B cell (primary cell): ENCODE measurements around the gene TBX6. TPM values are rescaled to one million over a fixed set of nuclear protein-coding genes. Genes with fewer than 3 reads are reported as not detected.

Experiments used
- ATAC-seq: fragments of 200-7000 bp; cut with Tn5 transposase; one replicate; pipeline ENCODE4 v1.10.0; 2021; ENCODE audit warnings: low read depth, mild to moderate bottlenecking, moderate number of reproducible peaks, moderate library complexity
- CTCF ChIA-PET: fragments of 350-600 bp; sonication (Branson Sonifier 250); formaldehyde crosslinking; loops from one replicate; lab custom pipeline; 2021; ENCODE audit warnings: antibody characterized with exemption, inconsistent platforms; lab: Charles Lee
- POLR2A ChIA-PET: fragments of 350-600 bp; sonication (Branson Sonifier 250); formaldehyde crosslinking; loops from one replicate; lab custom pipeline; 2021; ENCODE audit warnings: antibody characterized with exemption; lab: Charles Lee
- DNase-seq: peaks from one replicate; pipeline ENCODE4 v3.0.0; 2013
- H2AFZ ChIP-seq: 2 replicates; pipeline ENCODE4 v1.6.1; 2012; ENCODE audit warnings: mild to moderate bottlenecking, low read depth, low read length; ENCODE audit not compliant: insufficient read depth, poor library complexity, severe bottlenecking
- H3K27ac ChIP-seq, 2 donors: 1 replicate in 1 of 2; 2 replicates in 1 of 2; pipeline ENCODE4 v1.5.1; 2012 to 2013; ENCODE audit warnings: low read length in 2 of 2, mild to moderate bottlenecking in 2 of 2, moderate library complexity in 1 of 2
- H3K27me3 ChIP-seq, 4 experiments: fragments of 200-600 bp in 1 of 4; sonication (generic) in 1 of 4; replicated peaks in 1 of 4; 1 replicate in 2 of 4; 2 replicates in 2 of 4; pipeline versions ENCODE4 v1.6.1 to v1.7.0; 2013 to 2016; ENCODE audit warnings: low read length in 3 of 4, mild to moderate bottlenecking in 2 of 4, mixed read lengths in 1 of 4, moderate library complexity in 1 of 4; ENCODE audit not compliant: insufficient read depth in 4 of 4, control insufficient read depth in 3 of 4; ENCODE audit errors: control extremely low read depth in 1 of 4
- H3K36me3 ChIP-seq, 2 experiments: replicated peaks in 1 of 2; 1 replicate in 1 of 2; 2 replicates in 1 of 2; pipeline versions ENCODE4 v1.6.1 to v1.7.1; 2013; ENCODE audit warnings: low read length in 1 of 2; ENCODE audit not compliant: insufficient read depth in 2 of 2, control insufficient read depth in 1 of 2; ENCODE audit errors: control extremely low read depth in 1 of 2, extremely low read depth in 1 of 2
- H3K4me1 ChIP-seq, 2 donors: fragments of 200-600 bp in 1 of 2; sonication (generic) in 1 of 2; 1 replicate in 1 of 2; 2 replicates in 1 of 2; pipeline versions ENCODE4 v1.5.1 to v1.6.1; 2013 to 2017; ENCODE audit warnings: low read length in 2 of 2; ENCODE audit not compliant: control insufficient read depth in 2 of 2, insufficient read depth in 2 of 2
- H3K4me2 ChIP-seq: replicated peaks from 2 replicates; pipeline ENCODE3; 2012; ENCODE audit warnings: mild to moderate bottlenecking, low read depth, low read length; ENCODE audit not compliant: poor library complexity, severe bottlenecking
- H3K4me3 ChIP-seq, 5 experiments: fragments of 200-600 bp in 1 of 5; sonication (generic) in 1 of 5; 1 replicate in 3 of 5; 2 replicates in 2 of 5; pipeline versions ENCODE4 v1.5.1 to v1.7.0; 2011 to 2016; ENCODE audit warnings: low read length in 4 of 5, mild to moderate bottlenecking in 4 of 5, low read depth in 2 of 5, control low read depth in 1 of 5, moderate library complexity in 1 of 5; ENCODE audit not compliant: insufficient read depth in 1 of 5; ENCODE audit errors: control extremely low read depth in 1 of 5, extremely low read depth in 1 of 5
- H3K79me2 ChIP-seq: fragments of 200-600 bp; sonication (generic); one replicate; pipeline ENCODE4 v1.6.0; 2016; ENCODE audit warnings: low read length; ENCODE audit not compliant: control insufficient read depth, insufficient read depth
- H3K9ac ChIP-seq: fragments of 200-600 bp; sonication (generic); 2 replicates; pipeline ENCODE4 v1.6.1; 2017; ENCODE audit warnings: mild to moderate bottlenecking, low read length, moderate library complexity
- H3K9me3 ChIP-seq, 3 donors: one replicate each; pipeline versions ENCODE4 v1.6.1 to v1.7.1; 2013; ENCODE audit warnings: low read length in 2 of 3; ENCODE audit not compliant: control insufficient read depth in 2 of 3, insufficient read depth in 1 of 3; ENCODE audit errors: control extremely low read depth in 1 of 3
- H4K20me1 ChIP-seq: 2 replicates; pipeline ENCODE4 v1.6.0; 2012; ENCODE audit warnings: mild to moderate bottlenecking, low read length; ENCODE audit not compliant: insufficient read depth, control insufficient read depth, poor library complexity, severe bottlenecking
- H3K27ac Mint-ChIP-seq: one replicate; pipeline ENCODE4 v1.8.0; 2021; ENCODE audit warnings: mixed read lengths
- H3K27me3 Mint-ChIP-seq: one replicate; pipeline ENCODE4 v1.8.0; 2021; ENCODE audit warnings: mixed read lengths
- H3K4me1 Mint-ChIP-seq: one replicate; pipeline ENCODE4 v1.8.0; 2021; ENCODE audit warnings: mixed read lengths
- H3K4me3 Mint-ChIP-seq: one replicate; pipeline ENCODE4 v1.8.0; 2021; ENCODE audit warnings: mixed read lengths
- H3K9me3 Mint-ChIP-seq: one replicate; pipeline ENCODE4 v1.8.0; 2022; ENCODE audit warnings: mixed read lengths; ENCODE audit not compliant: insufficient read depth
- CTCF ChIP-seq: fragments of 200-600 bp; IDR thresholded peaks from one replicate; pipeline ENCODE4 v1.8.0; 2022; ENCODE audit warnings: antibody characterized with exemption, mild to moderate bottlenecking
- EZH2 ChIP-seq: IDR thresholded peaks from 2 replicates; pipeline ENCODE4 v1.6.1; 2012; ENCODE audit warnings: borderline replicate concordance, low read depth, mild to moderate bottlenecking, moderate library complexity, low read length; ENCODE audit not compliant: insufficient read depth, poor library complexity, severe bottlenecking
- WGBS: methylation state at CpG from one replicate; pipeline ENCODE4 v1.1.5; 2013; ENCODE audit warnings: missing lambda C conversion rate; ENCODE audit not compliant: insufficient coverage; 5-methylcytosine and 5-hydroxymethylcytosine counted together
- intact Hi-C: fragments of 100-400 bp; cut with micrococcal nuclease; formaldehyde crosslinking; loops from one replicate; pipeline ENCODE4 v1.10.0; 2022
- polyA plus RNA-seq: library from polyadenylated mRNA; depleted of rRNA; stranded (reverse); fragments of >200 nt; gene quantifications from 2 replicates; pipeline ENCODE4 v1.2.3, GENCODE V29; 2012
- total RNA-seq, 2 donors: library from RNA; stranded (reverse); fragments of 120-200 nt in 1 of 2; gene quantifications; 1 replicate in 1 of 2; 2 replicates in 1 of 2; pipeline versions ENCODE4 v1.2.3 to v1.2.4, GENCODE V29; 2013 to 2022

TBX6 gene
- total and polyA plus RNA-seq, 2 donors (not counting 1 experiment from before 2014, with no cell fraction given), result 1.4 to 5.4 TPM

- H3K9ac ChIP-seq, result peak overlapping the region; percentile 73
- no peaks in the 10 kb centered on the region for H3K27me3 Mint-ChIP-seq
These were observed 28.3 kb downstream of the TBX6 start for GRCh38 chr16:30063278-30063892.

More at GRCh38 chr16:30063278-30063892, 28.3 kb downstream of the TBX6 start:
- Histone ChIP-seq H3K27me3 (no peaks in the 10 kb centered on the region), H3K4me2 (peak overlapping the region; percentile 95), H4K20me1 (peaks cover 23% of the 10 kb centered on the region), H3K79me2 (peaks cover 43% of the 10 kb centered on the region), H3K27ac (peak overlapping the region; percentile 82 to 88), H2AFZ (peak overlapping the region; percentile 96), H3K4me3 (peak overlapping the region in 4 of 5 experiments; percentile 73 to 96 (median 89)), H3K4me1 (peaks cover 16 to 33% of the 10 kb centered on the region in 2 donors), H3K9me3 (no peaks in the 10 kb centered on the region), H3K36me3 (peaks cover 5 to 13% of the 10 kb centered on the region in 2 experiments)
- no peak for ATAC-seq
- ChIA-PET CTCF (interaction anchor here (0.7 to 1.5 kb wide), 4 partner anchors 14 to 122 kb away, joined by 3 to 7 read pairs (median 4); no protein-coding TSS in a partner anchor), POLR2A (interaction anchor here (1.1 to 1.5 kb wide), 3 partner anchors 28 to 33 kb away, joined by 3 to 6 read pairs (median 5); partner anchors contain the start of genes TBX6 and YPEL3)
- no peak for DNase-seq
- no peaks in the 10 kb centered on the region for H3K9me3 Mint-ChIP-seq
- peaks cover 24% of the 10 kb centered on the region for H3K4me1 Mint-ChIP-seq
- H3K4me3 Mint-ChIP-seq, result peak overlapping the region; percentile 100
- TF ChIP-seq CTCF (no peak), EZH2 (no peak)
- H3K27ac Mint-ChIP-seq, result peak overlapping the region; percentile 99
- WGBS, result 50% methylated on average over 9 of the region's 12 CpGs
- intact Hi-C loops, result loop anchor here (10.0 kb wide), 2 partner anchors 311 to 631 kb away; partner anchors contain the start of genes MYL11, SRCAP and TBC1D10B
